ENCODE results near the gene TNFRSF11A.

- TF ChIP-seq CTCF (IDR thresholded peaks at IDR 0.05), result no peak
- no peak for TF ChIP-seq ZFX (IDR thresholded peaks at IDR 0.05; ENCODE audit: borderline replicate concordance)
Measured at GRCh38 chr18:62337336-62337735, 12.2 kb downstream of the TNFRSF11A start.

All from 22Rv1 (cell line).